ENCODE results near the gene NCOA7.

NCOA7 gene

GRCh38 chr6:125854355-125854754 lies 63.6 kb downstream of the NCOA7 start:
- TF ChIP-seq CTCF (IDR thresholded peaks at IDR 0.05; ENCODE audit: low read depth, low read length, missing control alignments), result no peak
- no peak for DNase-seq (ENCODE audit: extremely low read depth, low read depth)
- no peak overlapping the region for H3K4me3 ChIP-seq (replicated peaks; ENCODE audit: low read depth, low read length)

- H3K4me3 ChIP-seq (replicated peaks; ENCODE audit: low read depth, low read length), result no peak overlapping the region
- DNase-seq (ENCODE audit: extremely low read depth, low read depth), result no peak
- TF ChIP-seq CTCF (IDR thresholded peaks at IDR 0.05; ENCODE audit: low read depth, low read length, missing control alignments), result no peak
Measured at GRCh38 chr6:125855783-125856182, 65.0 kb downstream of the NCOA7 start.

GRCh38 chr6:125857846-125858245 lies 67.1 kb downstream of the NCOA7 start:
- TF ChIP-seq CTCF (IDR thresholded peaks at IDR 0.05; ENCODE audit: low read depth, low read length, missing control alignments), result no peak
- no peak for DNase-seq (ENCODE audit: extremely low read depth, low read depth)
- no peak overlapping the region for H3K4me3 ChIP-seq (replicated peaks; ENCODE audit: low read depth, low read length)

GRCh38 chr6:125858427-125859320 lies 67.9 kb downstream of the NCOA7 start:
- no peak overlapping the region for H3K4me3 ChIP-seq (replicated peaks; ENCODE audit: low read depth, low read length)
- peak; percentile 94 for TF ChIP-seq CTCF (IDR thresholded peaks at IDR 0.05; ENCODE audit: low read depth, low read length, missing control alignments)
- DNase-seq (ENCODE audit: extremely low read depth, low read depth), result peak; percentile 57

- no peak for TF ChIP-seq CTCF (IDR thresholded peaks at IDR 0.05; ENCODE audit: low read depth, low read length, missing control alignments)
- no peak overlapping the region for H3K4me3 ChIP-seq (replicated peaks; ENCODE audit: low read depth, low read length)
- no peak for DNase-seq (ENCODE audit: extremely low read depth, low read depth)
Measured at GRCh38 chr6:125859727-125860126, 69.0 kb downstream of the NCOA7 start.

GRCh38 chr6:125863023-125863422 lies 72.3 kb downstream of the NCOA7 start:
- TF ChIP-seq CTCF (IDR thresholded peaks at IDR 0.05; ENCODE audit: low read depth, low read length, missing control alignments), result no peak
- DNase-seq (ENCODE audit: extremely low read depth, low read depth), result no peak
- no peak overlapping the region for H3K4me3 ChIP-seq (replicated peaks; ENCODE audit: low read depth, low read length)

Data from HFF-Myc (cell line).